GM12873 (cell line): Measurements from ENCODE around the gene ITGB3BP.
A peak's percentile ranks its signal among the peaks of the same experiment; 100 is the strongest.

Experiments used
- TF ChIP-seq, protein P1 (sequence below): IDR thresholded peaks from 2 replicates; pipeline ENCODE4 v1.5.1; 2012; ENCODE audit warnings: low read depth, mild to moderate bottlenecking, moderate library complexity, low read length, control low read depth; ENCODE audit not compliant: insufficient read depth; ENCODE audit errors: missing control alignments

ITGB3BP gene

DNA sequence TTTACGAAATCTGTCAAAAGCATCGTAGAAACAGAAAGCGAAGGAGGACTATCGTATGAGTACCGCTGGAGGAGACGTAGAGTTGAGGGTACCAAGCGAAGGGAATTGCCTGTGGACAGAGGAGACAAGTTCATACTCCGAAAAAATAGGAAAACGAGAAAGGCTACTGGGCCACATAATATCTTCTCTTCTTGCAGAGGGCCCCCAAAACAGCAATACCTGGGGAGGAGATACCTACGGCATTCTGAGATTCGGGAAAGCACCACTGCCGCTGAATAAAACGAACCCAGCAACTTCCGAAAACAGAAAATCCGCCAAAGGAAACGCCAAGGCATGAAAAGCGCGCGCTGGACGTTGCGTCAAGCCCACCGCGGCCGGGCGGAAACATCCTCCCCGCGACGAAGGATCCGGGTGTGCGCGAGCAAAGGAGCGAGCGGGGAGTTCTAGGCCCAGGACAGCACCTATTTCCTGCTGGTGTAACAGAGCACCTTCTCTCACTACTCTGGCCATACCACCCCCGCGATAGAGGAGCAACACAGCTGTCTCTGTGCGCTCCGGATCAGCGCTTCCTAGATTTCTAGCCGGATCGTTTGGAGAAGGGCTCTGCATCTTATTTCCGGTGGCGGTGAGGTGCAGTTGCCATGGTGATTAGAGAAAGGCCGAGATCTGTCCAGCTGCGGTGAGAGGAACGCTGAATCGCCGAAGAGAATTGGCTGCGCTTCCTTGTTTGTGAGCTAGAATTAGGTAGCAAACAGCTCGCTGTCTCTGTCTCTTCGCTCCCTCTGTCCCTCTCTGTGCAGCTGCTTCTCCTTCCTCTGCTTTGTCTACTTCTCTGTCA is at the start of gene ITGB3BP, which contains the start of gene EFCAB7:
TSS of gene ITGB3BP (minus strand) at position 335 of the 838 bp plus-strand sequence. CDS start at position 243, 92 bp downstream.
TSS of gene EFCAB7 (plus strand) at position 635 of the 838 bp plus-strand sequence. CDS start 2,048 bp downstream, outside the sequence.
- TF ChIP-seq, protein P1, sequence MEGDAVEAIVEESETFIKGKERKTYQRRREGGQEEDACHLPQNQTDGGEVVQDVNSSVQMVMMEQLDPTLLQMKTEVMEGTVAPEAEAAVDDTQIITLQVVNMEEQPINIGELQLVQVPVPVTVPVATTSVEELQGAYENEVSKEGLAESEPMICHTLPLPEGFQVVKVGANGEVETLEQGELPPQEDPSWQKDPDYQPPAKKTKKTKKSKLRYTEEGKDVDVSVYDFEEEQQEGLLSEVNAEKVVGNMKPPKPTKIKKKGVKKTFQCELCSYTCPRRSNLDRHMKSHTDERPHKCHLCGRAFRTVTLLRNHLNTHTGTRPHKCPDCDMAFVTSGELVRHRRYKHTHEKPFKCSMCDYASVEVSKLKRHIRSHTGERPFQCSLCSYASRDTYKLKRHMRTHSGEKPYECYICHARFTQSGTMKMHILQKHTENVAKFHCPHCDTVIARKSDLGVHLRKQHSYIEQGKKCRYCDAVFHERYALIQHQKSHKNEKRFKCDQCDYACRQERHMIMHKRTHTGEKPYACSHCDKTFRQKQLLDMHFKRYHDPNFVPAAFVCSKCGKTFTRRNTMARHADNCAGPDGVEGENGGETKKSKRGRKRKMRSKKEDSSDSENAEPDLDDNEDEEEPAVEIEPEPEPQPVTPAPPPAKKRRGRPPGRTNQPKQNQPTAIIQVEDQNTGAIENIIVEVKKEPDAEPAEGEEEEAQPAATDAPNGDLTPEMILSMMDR, result no peak

DNA sequence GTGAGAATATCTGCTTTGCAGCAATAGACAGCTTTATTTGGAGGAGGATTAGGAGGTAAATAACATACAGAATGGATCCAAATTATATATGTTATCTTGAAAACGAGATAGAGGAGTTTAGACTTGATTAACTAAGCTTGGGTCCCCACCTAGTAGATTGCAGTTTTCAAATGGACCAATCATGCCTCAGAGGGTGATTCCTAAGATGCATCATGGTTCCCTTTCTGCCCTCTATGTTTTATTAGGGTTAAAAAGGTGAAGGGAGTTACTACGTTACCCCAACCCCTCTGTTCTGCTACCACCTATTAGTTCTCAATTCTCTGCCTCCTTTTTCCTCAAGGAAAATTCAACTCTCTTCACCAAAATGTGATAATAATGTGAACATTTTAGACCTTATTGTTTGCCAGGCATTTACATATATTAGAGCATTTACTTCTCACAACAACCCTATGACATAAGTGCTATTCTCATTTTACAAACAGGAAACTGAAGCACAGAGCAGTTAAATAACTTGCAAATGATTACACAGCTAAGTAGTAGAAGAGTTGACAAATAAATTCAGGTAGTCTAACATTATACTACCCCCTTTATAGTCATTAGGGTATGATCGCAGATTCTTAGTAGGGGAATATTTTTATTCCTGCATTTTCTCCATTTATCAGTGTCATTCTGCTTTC is 46.8 kb upstream of the ITGB3BP start:
- TF ChIP-seq, protein P1, result no peak

GRCh38 chr1:63569068-63569467 is 46.0 kb upstream of the ITGB3BP start:
- TF ChIP-seq, protein P1, result no peak

- TF ChIP-seq, protein P1, result no peak
Measured at GRCh38 chr1:63563745-63564144, 40.7 kb upstream of the ITGB3BP start.

DNA sequence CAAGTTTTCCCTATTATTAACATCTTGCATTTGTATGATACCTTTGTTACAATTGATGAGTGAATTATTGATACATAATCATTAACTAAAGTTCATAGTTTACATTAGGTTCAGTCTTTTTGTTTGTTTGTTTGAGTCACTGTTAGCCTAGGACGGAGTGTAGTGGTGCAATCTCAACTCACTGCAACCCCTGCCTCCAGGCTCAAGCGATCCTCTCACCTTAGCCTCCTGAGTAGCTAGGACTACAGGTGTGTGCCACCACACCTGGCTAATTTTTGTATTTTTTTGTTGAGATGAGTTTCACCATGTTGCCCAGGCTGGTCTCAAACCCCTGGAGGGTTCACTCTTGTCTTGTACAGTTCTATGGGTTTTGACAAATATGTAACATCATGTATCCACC is 36.3 kb upstream of the ITGB3BP start:
- TF ChIP-seq, protein P1, result no peak

- TF ChIP-seq, protein P1, result peak; percentile 49
Measured at GRCh38 chr1:63557365-63557987, 34.5 kb upstream of the ITGB3BP start.

- TF ChIP-seq, protein P1, result no peak
Measured at GRCh38 chr1:63555480-63555879, 32.5 kb upstream of the ITGB3BP start.
